ENCODE results near the gene HOTAIR.

DNA sequence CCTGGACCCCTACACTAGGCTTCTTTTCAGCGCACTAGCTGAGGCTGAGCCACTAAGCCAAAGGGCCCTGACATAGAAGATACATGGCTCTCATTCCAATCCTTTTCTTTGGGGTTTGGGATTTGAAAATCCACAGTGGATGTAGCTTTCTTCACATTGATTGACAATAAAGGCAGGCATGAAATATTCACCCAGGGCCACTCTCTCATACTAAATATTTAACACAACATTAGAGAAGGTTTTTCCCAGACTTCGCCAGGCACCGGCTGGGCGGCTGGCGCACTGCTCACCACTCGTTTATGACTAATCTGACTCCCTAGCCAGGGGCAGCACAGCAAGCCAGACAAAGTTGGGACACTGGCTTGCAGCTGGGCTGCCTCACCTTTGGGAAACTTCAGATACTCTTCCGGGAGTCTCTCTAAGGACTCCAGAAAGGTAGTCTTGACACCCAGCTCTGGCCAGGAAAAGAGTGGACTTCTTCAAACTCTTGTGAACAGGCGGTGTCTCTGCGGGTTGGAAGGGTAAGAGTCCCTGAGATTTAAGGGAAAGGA lies 2.5 kb downstream of the HOTAIR start:
- TF ChIP-seq POLR2A (IDR thresholded peaks at IDR 0.05) (no peak), POLR2AphosphoS5 (IDR thresholded peaks at IDR 0.05) (no peak)
- TF ChIP-seq, protein P1, sequence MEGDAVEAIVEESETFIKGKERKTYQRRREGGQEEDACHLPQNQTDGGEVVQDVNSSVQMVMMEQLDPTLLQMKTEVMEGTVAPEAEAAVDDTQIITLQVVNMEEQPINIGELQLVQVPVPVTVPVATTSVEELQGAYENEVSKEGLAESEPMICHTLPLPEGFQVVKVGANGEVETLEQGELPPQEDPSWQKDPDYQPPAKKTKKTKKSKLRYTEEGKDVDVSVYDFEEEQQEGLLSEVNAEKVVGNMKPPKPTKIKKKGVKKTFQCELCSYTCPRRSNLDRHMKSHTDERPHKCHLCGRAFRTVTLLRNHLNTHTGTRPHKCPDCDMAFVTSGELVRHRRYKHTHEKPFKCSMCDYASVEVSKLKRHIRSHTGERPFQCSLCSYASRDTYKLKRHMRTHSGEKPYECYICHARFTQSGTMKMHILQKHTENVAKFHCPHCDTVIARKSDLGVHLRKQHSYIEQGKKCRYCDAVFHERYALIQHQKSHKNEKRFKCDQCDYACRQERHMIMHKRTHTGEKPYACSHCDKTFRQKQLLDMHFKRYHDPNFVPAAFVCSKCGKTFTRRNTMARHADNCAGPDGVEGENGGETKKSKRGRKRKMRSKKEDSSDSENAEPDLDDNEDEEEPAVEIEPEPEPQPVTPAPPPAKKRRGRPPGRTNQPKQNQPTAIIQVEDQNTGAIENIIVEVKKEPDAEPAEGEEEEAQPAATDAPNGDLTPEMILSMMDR (IDR thresholded peaks at IDR 0.05) = no peak
